ENCODE measurements around the gene RCVRN.

DNA sequence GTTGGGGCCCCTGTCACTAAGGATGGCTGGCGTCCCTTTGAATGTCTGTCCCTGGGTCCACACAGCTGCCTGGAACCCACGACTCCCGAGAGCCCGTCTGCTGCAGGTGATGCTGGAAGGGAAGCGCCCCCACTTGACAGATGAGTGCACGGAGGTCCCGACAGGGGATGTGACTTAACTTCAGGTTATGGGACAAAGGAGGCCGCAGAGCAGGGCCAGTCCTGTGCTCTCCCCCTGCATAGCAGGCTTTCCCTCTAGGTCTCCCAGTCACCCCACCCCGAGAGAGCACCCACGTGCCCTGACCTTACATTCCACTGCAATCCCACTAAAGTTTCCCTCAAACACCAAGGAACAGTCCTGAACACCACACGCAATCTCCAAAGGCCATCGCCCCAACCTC is 6.0 kb upstream of the RCVRN start:
- TF ChIP-seq TEAD4 (IDR thresholded peaks at IDR 0.05) (no peak), TAF1 (IDR thresholded peaks at IDR 0.05; ENCODE audit: low read depth) (no peak), CREB1 (IDR thresholded peaks at IDR 0.05; ENCODE audit: low read depth) (no peak), RAD21 (IDR thresholded peaks at IDR 0.05; ENCODE audit: low read depth) (no peak), TCF12 (IDR thresholded peaks at IDR 0.05; ENCODE audit: low read depth) (no peak), EP300 (IDR thresholded peaks at IDR 0.05; ENCODE audit: borderline replicate concordance) (no peak)
- TF ChIP-seq, protein P1, sequence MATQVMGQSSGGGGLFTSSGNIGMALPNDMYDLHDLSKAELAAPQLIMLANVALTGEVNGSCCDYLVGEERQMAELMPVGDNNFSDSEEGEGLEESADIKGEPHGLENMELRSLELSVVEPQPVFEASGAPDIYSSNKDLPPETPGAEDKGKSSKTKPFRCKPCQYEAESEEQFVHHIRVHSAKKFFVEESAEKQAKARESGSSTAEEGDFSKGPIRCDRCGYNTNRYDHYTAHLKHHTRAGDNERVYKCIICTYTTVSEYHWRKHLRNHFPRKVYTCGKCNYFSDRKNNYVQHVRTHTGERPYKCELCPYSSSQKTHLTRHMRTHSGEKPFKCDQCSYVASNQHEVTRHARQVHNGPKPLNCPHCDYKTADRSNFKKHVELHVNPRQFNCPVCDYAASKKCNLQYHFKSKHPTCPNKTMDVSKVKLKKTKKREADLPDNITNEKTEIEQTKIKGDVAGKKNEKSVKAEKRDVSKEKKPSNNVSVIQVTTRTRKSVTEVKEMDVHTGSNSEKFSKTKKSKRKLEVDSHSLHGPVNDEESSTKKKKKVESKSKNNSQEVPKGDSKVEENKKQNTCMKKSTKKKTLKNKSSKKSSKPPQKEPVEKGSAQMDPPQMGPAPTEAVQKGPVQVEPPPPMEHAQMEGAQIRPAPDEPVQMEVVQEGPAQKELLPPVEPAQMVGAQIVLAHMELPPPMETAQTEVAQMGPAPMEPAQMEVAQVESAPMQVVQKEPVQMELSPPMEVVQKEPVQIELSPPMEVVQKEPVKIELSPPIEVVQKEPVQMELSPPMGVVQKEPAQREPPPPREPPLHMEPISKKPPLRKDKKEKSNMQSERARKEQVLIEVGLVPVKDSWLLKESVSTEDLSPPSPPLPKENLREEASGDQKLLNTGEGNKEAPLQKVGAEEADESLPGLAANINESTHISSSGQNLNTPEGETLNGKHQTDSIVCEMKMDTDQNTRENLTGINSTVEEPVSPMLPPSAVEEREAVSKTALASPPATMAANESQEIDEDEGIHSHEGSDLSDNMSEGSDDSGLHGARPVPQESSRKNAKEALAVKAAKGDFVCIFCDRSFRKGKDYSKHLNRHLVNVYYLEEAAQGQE (IDR thresholded peaks at IDR 0.05; ENCODE audit: low read depth), result no peak
- TF ChIP-seq, protein P2, sequence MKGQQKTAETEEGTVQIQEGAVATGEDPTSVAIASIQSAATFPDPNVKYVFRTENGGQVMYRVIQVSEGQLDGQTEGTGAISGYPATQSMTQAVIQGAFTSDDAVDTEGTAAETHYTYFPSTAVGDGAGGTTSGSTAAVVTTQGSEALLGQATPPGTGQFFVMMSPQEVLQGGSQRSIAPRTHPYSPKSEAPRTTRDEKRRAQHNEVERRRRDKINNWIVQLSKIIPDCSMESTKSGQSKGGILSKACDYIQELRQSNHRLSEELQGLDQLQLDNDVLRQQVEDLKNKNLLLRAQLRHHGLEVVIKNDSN (IDR thresholded peaks at IDR 0.05), result no peak
- TF ChIP-seq, protein P3, sequence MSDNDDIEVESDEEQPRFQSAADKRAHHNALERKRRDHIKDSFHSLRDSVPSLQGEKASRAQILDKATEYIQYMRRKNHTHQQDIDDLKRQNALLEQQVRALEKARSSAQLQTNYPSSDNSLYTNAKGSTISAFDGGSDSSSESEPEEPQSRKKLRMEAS (IDR thresholded peaks at IDR 0.05), result no peak

Data from Ishikawa (cell line).